Endodermal cell (in vitro differentiated cells): ENCODE data around the gene C1orf141. TPM values are rescaled to one million over a fixed set of nuclear protein-coding genes. Genes with fewer than 3 reads are reported as not detected.

Source experiments
- DNase-seq: peaks from one replicate; pipeline ENCODE4 v3.0.0-alpha.2; 2017
- H3K27ac ChIP-seq: 2 replicates; pipeline ENCODE4 v1.5.1; 2013; ENCODE audit warnings: mild to moderate bottlenecking, low read depth, low read length, moderate library complexity
- H3K27me3 ChIP-seq: 2 replicates; pipeline ENCODE4 v1.6.1; 2013; ENCODE audit warnings: mild to moderate bottlenecking, low read length, moderate library complexity; ENCODE audit not compliant: insufficient read depth, control insufficient read depth, poor library complexity, severe bottlenecking
- H3K36me3 ChIP-seq: 2 replicates; pipeline ENCODE4 v1.7.0; 2013; ENCODE audit warnings: mild to moderate bottlenecking, low read length, moderate library complexity; ENCODE audit not compliant: control insufficient read depth, insufficient read depth
- H3K4me1 ChIP-seq: one replicate; pipeline ENCODE4 v1.7.0; 2013; ENCODE audit warnings: low read length; ENCODE audit not compliant: control insufficient read depth, insufficient read depth
- H3K4me3 ChIP-seq: 2 replicates; pipeline ENCODE4 v1.5.1; 2013; ENCODE audit warnings: mild to moderate bottlenecking, low read length, moderate library complexity
- H3K9ac ChIP-seq: 2 replicates; pipeline ENCODE4 v1.6.1; 2013; ENCODE audit warnings: mild to moderate bottlenecking, low read length, moderate library complexity; ENCODE audit not compliant: poor library complexity, severe bottlenecking; ENCODE audit errors: extremely low read depth
- H3K9me3 ChIP-seq: 2 replicates; pipeline ENCODE4 v1.6.1; 2013; ENCODE audit warnings: mild to moderate bottlenecking, low read length, moderate library complexity; ENCODE audit not compliant: control insufficient read depth
- H3K27ac Mint-ChIP-seq: 2 replicates; pipeline ENCODE4 v1.8.0; 2020; ENCODE audit warnings: mixed read lengths
- H3K27me3 Mint-ChIP-seq: 2 replicates; pipeline ENCODE4 v1.8.0; 2021; ENCODE audit warnings: mild to moderate bottlenecking, mixed read lengths; ENCODE audit not compliant: insufficient read depth
- H3K36me3 Mint-ChIP-seq: 2 replicates; pipeline ENCODE4 v1.8.0; 2020; ENCODE audit warnings: low read depth, mixed read lengths
- H3K4me1 Mint-ChIP-seq: 2 replicates; pipeline ENCODE4 v1.8.0; 2020; ENCODE audit warnings: mixed read lengths
- H3K4me3 Mint-ChIP-seq: 2 replicates; pipeline ENCODE4 v1.8.0; 2020; ENCODE audit warnings: mild to moderate bottlenecking, moderate library complexity, mixed read lengths
- H3K9me3 Mint-ChIP-seq: 2 replicates; pipeline ENCODE4 v1.8.0; 2020; ENCODE audit warnings: mild to moderate bottlenecking, mixed read lengths
- CTCF ChIP-seq: fragments of 200-600 bp; sonication (generic); conservative IDR thresholded peaks from 2 replicates; pipeline ENCODE4 v1.5.0; 2021; ENCODE audit warnings: antibody characterized with exemption, mild to moderate bottlenecking
- WGBS, 2 experiments: methylation state at CpG; one replicate each; pipeline versions ENCODE4 v1.1.5 to v1.1.7; 2013; ENCODE audit warnings: missing lambda C conversion rate in 2 of 2, mixed read lengths in 1 of 2; ENCODE audit not compliant: insufficient coverage in 1 of 2, insufficient read length in 1 of 2; 5-methylcytosine and 5-hydroxymethylcytosine counted together
- total RNA-seq, 2 donors: library from RNA; stranded (reverse); fragmentation: NEBNext Ultra II Directional in 1 of 2; extraction: Animal tissue kit (Norgen Biotek cat#: 25700) in 1 of 2; gene quantifications; 2 replicates in 1 of 2; 3 replicates in 1 of 2; pipeline ENCODE4 v1.2.1, GENCODE V29; 2021

C1orf141 gene
- total RNA-seq, 2 donors from 2014 or later = not detected

- Histone ChIP-seq H3K9ac (no peak overlapping the region), H3K9me3 (peaks cover 6% of the 10 kb centered on the region), H3K4me1 (no peaks in the 10 kb centered on the region), H3K4me3 (no peak overlapping the region), H3K27ac (no peak overlapping the region), H3K36me3 (no peaks in the 10 kb centered on the region), H3K27me3 (no peaks in the 10 kb centered on the region)
- WGBS, 2 experiments = 90 to 100% methylated on average over 2 to 4 of the region's 9 CpGs
- no peak for DNase-seq
- H3K4me3 Mint-ChIP-seq = no peak overlapping the region
- no peak for TF ChIP-seq CTCF
- peaks cover 12% of the 10 kb centered on the region for H3K9me3 Mint-ChIP-seq
- no peaks in the 10 kb centered on the region for H3K36me3 Mint-ChIP-seq
- H3K4me1 Mint-ChIP-seq = no peaks in the 10 kb centered on the region
- no peaks in the 10 kb centered on the region for H3K27me3 Mint-ChIP-seq
- no peak overlapping the region for H3K27ac Mint-ChIP-seq
Measured at GRCh38 chr1:67084765-67085318, 49.9 kb downstream of the C1orf141 start.

- H3K9me3 ChIP-seq = no peaks in the 10 kb centered on the region
- no peaks in the 10 kb centered on the region for H3K27me3 ChIP-seq
- TF ChIP-seq CTCF = no peak
- Mint-ChIP-seq H3K4me3 (no peak overlapping the region), H3K27me3 (no peaks in the 10 kb centered on the region), H3K4me1 (no peaks in the 10 kb centered on the region), H3K36me3 (no peaks in the 10 kb centered on the region), H3K9me3 (peaks cover 4% of the 10 kb centered on the region), H3K27ac (no peak overlapping the region)
- no peak overlapping the region for H3K4me3 ChIP-seq
- H3K9ac ChIP-seq = no peak overlapping the region
- H3K27ac ChIP-seq = no peak overlapping the region
- H3K4me1 ChIP-seq = no peaks in the 10 kb centered on the region
- H3K36me3 ChIP-seq = no peaks in the 10 kb centered on the region
- DNase-seq = no peak
- WGBS, 2 experiments = 83 to 91% methylated on average over 1 to 3 of the region's 3 CpGs
Measured at GRCh38 chr1:67078291-67078690, 56.5 kb downstream of the C1orf141 start.

GRCh38 chr1:67077593-67077992 lies 57.2 kb downstream of the C1orf141 start:
- H3K4me1 ChIP-seq = no peaks in the 10 kb centered on the region
- Mint-ChIP-seq H3K9me3 (peaks cover 4% of the 10 kb centered on the region), H3K27me3 (no peaks in the 10 kb centered on the region), H3K4me3 (no peak overlapping the region), H3K27ac (no peak overlapping the region), H3K4me1 (no peaks in the 10 kb centered on the region), H3K36me3 (no peaks in the 10 kb centered on the region)
- no peak overlapping the region for H3K9ac ChIP-seq
- H3K9me3 ChIP-seq = no peaks in the 10 kb centered on the region
- H3K27me3 ChIP-seq = no peaks in the 10 kb centered on the region
- DNase-seq = no peak
- no peak for TF ChIP-seq CTCF
- H3K36me3 ChIP-seq = no peaks in the 10 kb centered on the region
- no peak overlapping the region for H3K4me3 ChIP-seq
- 91 to 97% methylated on average over 1 of the region's 1 CpG for WGBS, 2 experiments
- H3K27ac ChIP-seq = no peak overlapping the region
